ENCODE results near the gene NEURL4.
"Not testable (repeated sequence)": the region's sequence is repeated elsewhere in the genome, so short reads cannot be mapped to it uniquely, and the experiment has no call there.

The NEURL4 gene

GRCh38 chr17:7328840-7329373 lies at the start of gene NEURL4:
NEURL4 (minus strand) TSS chr17:7329335; CDS start chr17:7329312, 23 bp downstream.
- H3K27ac Mint-ChIP-seq, result peak within 1 kb of the TSS; percentile 99
- peak within 1 kb of the TSS; percentile 90 for H3K4me3 Mint-ChIP-seq
- no peaks in the 10 kb centered on the region for H3K27me3 Mint-ChIP-seq
- no peaks in the 10 kb centered on the region for H3K36me3 Mint-ChIP-seq
- H3K9me3 Mint-ChIP-seq, result no peaks in the 10 kb centered on the region
- peaks cover 45% of the 10 kb centered on the region for H3K4me1 Mint-ChIP-seq

- no peaks in the 10 kb centered on the region for H3K4me1 Mint-ChIP-seq
- peaks cover 7% of the 10 kb centered on the region for H3K27me3 Mint-ChIP-seq
- H3K36me3 Mint-ChIP-seq, result peaks cover 1% of the 10 kb centered on the region
- no peak overlapping the region for H3K27ac Mint-ChIP-seq
- no peaks in the 10 kb centered on the region for H3K9me3 Mint-ChIP-seq
- no peak overlapping the region for H3K4me3 Mint-ChIP-seq
Observed at GRCh38 chr17:7374353-7374752, 45.2 kb upstream of the NEURL4 start.

GRCh38 chr17:7370853-7371252 lies 41.7 kb upstream of the NEURL4 start:
- Mint-ChIP-seq H3K9me3 (no peaks in the 10 kb centered on the region), H3K36me3 (no peaks in the 10 kb centered on the region), H3K4me3 (no peak overlapping the region), H3K4me1 (no peaks in the 10 kb centered on the region), H3K27ac (no peak overlapping the region), H3K27me3 (no peaks in the 10 kb centered on the region)

- Mint-ChIP-seq H3K4me1 (no peaks in the 10 kb centered on the region), H3K27me3 (no peaks in the 10 kb centered on the region), H3K27ac (no peak overlapping the region), H3K4me3 (no peak overlapping the region), H3K9me3 (no peaks in the 10 kb centered on the region), H3K36me3 (no peaks in the 10 kb centered on the region)
Observed at GRCh38 chr17:7369825-7370224, 40.7 kb upstream of the NEURL4 start.

DNA sequence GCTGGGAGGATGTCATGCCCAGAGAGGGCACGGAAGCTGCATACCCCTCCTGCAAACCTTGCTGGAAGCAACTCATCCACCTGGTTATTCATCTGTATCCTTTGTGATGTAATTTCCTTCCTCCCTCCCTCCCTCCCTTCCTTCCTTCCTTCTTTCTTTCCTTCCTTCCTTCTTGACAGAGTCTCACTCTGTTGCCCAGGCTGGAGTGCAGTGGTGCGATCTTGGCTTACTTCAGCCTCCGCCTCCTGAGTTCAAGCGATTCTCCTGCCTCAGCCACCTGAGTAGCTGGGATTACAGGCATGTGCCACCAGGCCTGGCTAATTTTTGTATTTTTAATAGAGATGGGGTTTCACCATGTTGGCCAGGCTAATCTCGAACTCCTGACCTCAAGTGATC lies 39.5 kb upstream of the NEURL4 start:
- H3K9me3 Mint-ChIP-seq, H3K36me3 Mint-ChIP-seq, H3K27me3 Mint-ChIP-seq, H3K4me1 Mint-ChIP-seq, H3K4me3 Mint-ChIP-seq, H3K27ac Mint-ChIP-seq: not testable (repeated sequence)

DNA sequence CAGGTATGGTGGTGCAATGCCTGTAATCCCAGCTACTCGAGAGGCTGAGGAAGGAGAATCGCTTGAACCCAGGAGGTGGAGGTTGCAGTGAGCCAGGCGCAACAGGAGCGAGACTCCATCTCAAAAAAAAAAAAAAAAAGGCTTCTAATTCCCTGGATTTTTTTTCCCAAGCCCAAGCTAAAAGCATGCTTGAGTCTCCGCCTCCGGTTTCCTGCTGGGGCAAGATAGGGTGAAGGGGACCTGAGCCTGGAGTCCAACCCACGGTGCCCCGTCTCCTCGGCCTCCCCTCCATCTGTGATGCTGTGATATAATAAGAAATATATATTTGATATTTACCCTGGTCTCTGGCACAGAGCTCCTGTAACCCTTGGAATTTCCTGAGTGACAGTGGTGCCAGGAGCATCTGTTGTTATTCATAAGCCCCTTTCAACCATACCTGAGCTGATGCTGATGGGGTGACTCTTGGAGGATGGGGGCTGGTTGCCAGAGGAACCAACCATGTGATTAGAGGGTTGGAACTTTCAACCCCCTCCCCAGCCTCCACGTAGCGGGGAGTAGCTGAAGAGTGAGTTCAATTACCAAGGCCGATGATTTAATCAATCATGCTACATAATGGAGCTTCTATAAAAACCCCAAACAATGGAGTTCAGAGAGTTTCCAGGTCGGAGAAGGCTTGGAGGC lies 38.9 kb upstream of the NEURL4 start:
- no peaks in the 10 kb centered on the region for H3K4me1 Mint-ChIP-seq
- H3K27ac Mint-ChIP-seq, result no peak overlapping the region
- H3K36me3 Mint-ChIP-seq, result no peaks in the 10 kb centered on the region
- H3K27me3 Mint-ChIP-seq, result no peaks in the 10 kb centered on the region
- no peaks in the 10 kb centered on the region for H3K9me3 Mint-ChIP-seq
- H3K4me3 Mint-ChIP-seq, result no peak overlapping the region

DNA sequence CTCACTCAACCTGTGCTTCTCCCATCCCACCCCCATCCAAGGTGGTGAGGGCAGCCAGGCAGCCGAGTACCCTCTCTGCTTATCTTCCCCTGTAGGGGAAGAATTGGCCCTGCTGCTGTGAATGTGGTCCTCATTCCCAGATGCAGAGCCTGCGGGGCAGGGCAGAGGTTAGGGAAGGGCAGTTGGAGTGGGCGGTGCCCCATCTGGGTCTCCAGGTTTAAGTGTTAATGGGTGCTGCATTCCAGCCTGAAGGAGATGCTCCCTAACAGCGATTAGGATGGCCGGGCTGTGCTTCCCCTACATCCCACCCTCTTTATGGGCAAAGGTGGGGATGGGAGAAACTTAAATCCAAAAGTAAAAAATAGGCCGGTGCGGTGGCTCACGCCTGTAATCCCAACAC lies 37.9 kb upstream of the NEURL4 start:
- Mint-ChIP-seq H3K36me3 (no peaks in the 10 kb centered on the region), H3K4me1 (no peaks in the 10 kb centered on the region), H3K27me3 (no peaks in the 10 kb centered on the region), H3K4me3 (no peak overlapping the region), H3K9me3 (no peaks in the 10 kb centered on the region), H3K27ac (no peak overlapping the region)

DNA sequence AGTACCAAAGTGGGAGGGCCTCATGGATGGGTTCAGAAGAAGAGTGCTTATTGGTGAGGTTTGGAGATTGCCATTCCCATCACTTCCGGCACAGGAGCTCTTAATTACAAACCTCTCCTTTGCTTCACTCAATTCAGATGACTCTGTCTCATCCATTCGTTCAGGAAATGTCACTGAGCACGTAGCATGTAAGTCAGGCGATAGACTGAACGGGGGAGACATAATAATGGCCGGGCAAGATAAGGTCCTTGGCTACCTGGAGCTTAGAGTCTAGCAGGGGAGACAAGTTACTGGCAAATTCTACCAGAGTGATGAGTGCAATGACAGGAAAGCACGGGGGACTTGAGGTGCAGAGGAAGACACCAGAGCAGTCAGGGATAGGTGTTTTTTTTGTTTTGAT lies 36.8 kb upstream of the NEURL4 start:
- not testable (repeated sequence) for H3K27me3 Mint-ChIP-seq, H3K27ac Mint-ChIP-seq, H3K4me1 Mint-ChIP-seq, H3K9me3 Mint-ChIP-seq, H3K36me3 Mint-ChIP-seq, H3K4me3 Mint-ChIP-seq

GRCh38 chr17:7363311-7363710 lies 34.2 kb upstream of the NEURL4 start:
- H3K36me3 Mint-ChIP-seq, result no peaks in the 10 kb centered on the region
- no peaks in the 10 kb centered on the region for H3K27me3 Mint-ChIP-seq
- H3K4me1 Mint-ChIP-seq, result no peaks in the 10 kb centered on the region

DNA sequence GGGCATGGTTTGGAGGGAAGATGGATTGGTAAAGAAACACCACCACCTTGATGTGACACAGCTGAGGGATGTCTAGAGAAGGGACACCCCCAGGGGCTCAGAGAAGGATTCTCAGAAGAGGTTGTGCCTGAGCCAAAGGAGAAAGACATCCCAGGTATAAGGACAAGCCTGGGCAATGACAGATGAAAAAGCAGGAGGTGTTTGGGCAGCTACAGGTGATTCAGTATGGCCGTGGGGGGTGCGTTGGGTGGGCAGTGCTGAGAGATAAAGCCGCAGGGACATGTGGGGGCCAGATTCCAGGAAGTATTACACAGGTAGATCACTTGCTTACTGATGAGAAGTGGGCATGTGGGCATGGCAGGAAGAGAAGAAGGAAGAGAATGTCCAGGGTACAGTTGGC lies 32.8 kb upstream of the NEURL4 start:
- Mint-ChIP-seq H3K27me3 (no peaks in the 10 kb centered on the region), H3K36me3 (no peaks in the 10 kb centered on the region), H3K9me3 (no peaks in the 10 kb centered on the region), H3K27ac (no peak overlapping the region), H3K4me3 (no peak overlapping the region), H3K4me1 (no peaks in the 10 kb centered on the region)

More at GRCh38 chr17:7363311-7363710, 34.2 kb upstream of the NEURL4 start:
- Mint-ChIP-seq H3K27ac (no peak overlapping the region), H3K9me3 (no peaks in the 10 kb centered on the region), H3K4me3 (no peak overlapping the region)

DNA sequence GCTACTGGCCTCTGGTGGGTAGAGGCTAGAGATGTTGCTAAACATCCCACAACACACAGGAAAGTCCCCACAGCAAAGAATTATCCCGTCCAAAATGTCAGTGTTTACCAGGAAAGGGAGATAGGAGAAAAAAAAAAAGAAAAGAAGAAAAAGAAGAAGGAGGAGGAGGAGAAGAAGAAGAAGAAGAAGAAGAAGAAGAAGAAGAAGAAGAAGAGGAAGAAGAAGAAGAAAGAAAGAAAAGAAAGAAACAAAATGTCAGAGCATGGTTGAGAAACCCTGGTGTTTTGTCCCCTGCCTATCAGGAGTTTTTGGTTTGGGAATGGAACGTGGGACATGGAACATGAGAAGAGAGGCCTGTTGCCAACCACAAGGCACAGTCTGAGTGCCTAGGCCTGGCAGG lies 28.2 kb upstream of the NEURL4 start:
- no peaks in the 10 kb centered on the region for H3K27me3 Mint-ChIP-seq
- H3K4me3 Mint-ChIP-seq, result no peak overlapping the region
- no peaks in the 10 kb centered on the region for H3K36me3 Mint-ChIP-seq
- peaks cover 17% of the 10 kb centered on the region for H3K4me1 Mint-ChIP-seq
- H3K27ac Mint-ChIP-seq, result no peak overlapping the region
- no peaks in the 10 kb centered on the region for H3K9me3 Mint-ChIP-seq

DNA sequence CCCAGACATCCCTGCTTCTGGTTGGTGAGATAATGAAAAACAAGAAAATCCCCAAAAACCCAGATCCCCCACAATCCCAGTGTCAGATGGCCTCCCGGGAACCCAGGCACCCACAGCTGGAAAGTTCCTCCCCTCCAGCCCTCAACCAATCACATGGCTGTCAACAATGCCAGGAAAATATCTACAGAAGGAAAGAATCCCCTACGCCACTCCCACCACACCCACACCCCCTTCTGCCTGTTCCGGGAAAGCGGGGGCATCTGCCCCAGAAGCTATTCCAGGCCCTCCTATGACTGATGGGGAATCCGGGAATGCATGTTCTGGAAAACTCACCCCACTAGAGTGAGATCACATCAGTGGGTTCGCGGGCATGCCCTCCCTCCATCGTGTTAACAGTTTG lies 27.6 kb upstream of the NEURL4 start:
- Mint-ChIP-seq H3K27ac (no peak overlapping the region), H3K4me3 (no peak overlapping the region), H3K4me1 (peaks cover 19% of the 10 kb centered on the region), H3K27me3 (no peaks in the 10 kb centered on the region), H3K9me3 (no peaks in the 10 kb centered on the region), H3K36me3 (no peaks in the 10 kb centered on the region)

DNA sequence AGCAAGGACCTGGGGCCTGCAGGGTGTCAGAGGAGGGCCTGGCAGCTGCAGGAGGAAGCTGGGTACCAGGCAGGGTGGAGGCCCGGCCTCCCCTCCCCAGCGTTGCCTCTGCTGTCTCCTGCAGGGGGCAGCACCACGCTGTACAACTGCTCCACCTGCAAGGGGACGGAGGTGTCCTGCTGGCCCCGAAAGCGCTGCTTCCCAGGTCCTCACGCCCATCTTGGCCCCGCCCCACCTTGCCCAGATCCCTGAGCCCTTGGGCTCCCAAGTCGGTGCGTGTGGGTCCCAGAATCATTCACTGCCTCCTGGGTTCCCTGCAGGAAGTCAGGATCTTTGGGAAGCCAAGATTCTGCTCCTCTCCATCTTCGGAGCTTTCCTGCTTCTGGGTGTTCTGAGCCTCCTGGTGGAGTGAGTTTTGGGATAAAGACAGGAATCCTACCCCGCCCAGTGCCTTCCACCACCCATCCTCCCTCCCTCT lies 27.0 kb upstream of the NEURL4 start:
- no peaks in the 10 kb centered on the region for H3K9me3 Mint-ChIP-seq
- H3K4me1 Mint-ChIP-seq, result peaks cover 22% of the 10 kb centered on the region
- no peak overlapping the region for H3K4me3 Mint-ChIP-seq
- no peaks in the 10 kb centered on the region for H3K27me3 Mint-ChIP-seq
- no peaks in the 10 kb centered on the region for H3K36me3 Mint-ChIP-seq
- H3K27ac Mint-ChIP-seq, result no peak overlapping the region

DNA sequence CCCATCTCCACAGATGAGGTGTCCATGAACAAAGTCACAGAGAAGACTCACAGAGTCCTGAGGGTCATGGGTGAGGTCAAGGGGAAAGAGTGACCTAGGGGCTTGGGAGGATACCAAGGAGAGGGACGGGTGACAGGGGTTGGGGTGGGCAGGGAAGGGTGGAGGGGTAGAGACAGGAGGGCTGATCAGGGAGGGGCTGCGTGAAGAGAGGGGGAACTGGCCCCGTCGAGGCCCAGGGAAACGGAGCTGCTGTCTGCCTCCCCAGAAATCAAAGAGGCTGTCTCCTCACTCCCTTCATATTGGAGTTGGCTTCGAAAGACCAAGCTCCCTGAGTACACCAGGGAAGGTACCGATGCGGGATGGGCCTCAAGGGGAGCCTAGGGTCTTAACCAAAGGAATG lies 26.4 kb upstream of the NEURL4 start:
- Mint-ChIP-seq H3K27me3 (no peaks in the 10 kb centered on the region), H3K9me3 (no peaks in the 10 kb centered on the region), H3K36me3 (no peaks in the 10 kb centered on the region), H3K27ac (no peak overlapping the region), H3K4me1 (peaks cover 22% of the 10 kb centered on the region), H3K4me3 (no peak overlapping the region)

- H3K4me1 Mint-ChIP-seq, result peaks cover 22% of the 10 kb centered on the region
- H3K27ac Mint-ChIP-seq, result peak within 1 kb of the TSS; percentile 82
- no peak within 1 kb of the TSS for H3K4me3 Mint-ChIP-seq
- H3K36me3 Mint-ChIP-seq, result no peaks in the 10 kb centered on the region
- H3K9me3 Mint-ChIP-seq, result no peaks in the 10 kb centered on the region
- H3K27me3 Mint-ChIP-seq, result no peaks in the 10 kb centered on the region
Observed at GRCh38 chr17:7355053-7355452, 25.9 kb upstream of the NEURL4 start, which contains the start of gene TMEM95. TMEM95 (plus strand) TSS chr17:7355156; CDS start chr17:7355205, 49 bp downstream.

GRCh38 chr17:7354262-7354843 lies 25.2 kb upstream of the NEURL4 start:
- peaks cover 22% of the 10 kb centered on the region for H3K4me1 Mint-ChIP-seq
- no peaks in the 10 kb centered on the region for H3K27me3 Mint-ChIP-seq
- no peaks in the 10 kb centered on the region for H3K36me3 Mint-ChIP-seq
- H3K9me3 Mint-ChIP-seq, result no peaks in the 10 kb centered on the region
- peak overlapping the region; percentile 82 for H3K27ac Mint-ChIP-seq
- H3K4me3 Mint-ChIP-seq, result no peak overlapping the region
